IPS-18c (cell line): Measurements from ENCODE around the gene CFAP52.

Experiments used
- H3K4me3 ChIP-seq: 2 replicates; pipeline ENCODE4 v1.7.0; 2013; ENCODE audit warnings: low read depth, mild to moderate bottlenecking, low read length, moderate library complexity; ENCODE audit not compliant: insufficient read depth
- H3K9me3 ChIP-seq: one replicate; pipeline ENCODE4 v1.6.1; 2013; ENCODE audit warnings: mild to moderate bottlenecking, low read length, moderate library complexity; ENCODE audit not compliant: control insufficient read depth, insufficient read depth

Gene CFAP52

DNA sequence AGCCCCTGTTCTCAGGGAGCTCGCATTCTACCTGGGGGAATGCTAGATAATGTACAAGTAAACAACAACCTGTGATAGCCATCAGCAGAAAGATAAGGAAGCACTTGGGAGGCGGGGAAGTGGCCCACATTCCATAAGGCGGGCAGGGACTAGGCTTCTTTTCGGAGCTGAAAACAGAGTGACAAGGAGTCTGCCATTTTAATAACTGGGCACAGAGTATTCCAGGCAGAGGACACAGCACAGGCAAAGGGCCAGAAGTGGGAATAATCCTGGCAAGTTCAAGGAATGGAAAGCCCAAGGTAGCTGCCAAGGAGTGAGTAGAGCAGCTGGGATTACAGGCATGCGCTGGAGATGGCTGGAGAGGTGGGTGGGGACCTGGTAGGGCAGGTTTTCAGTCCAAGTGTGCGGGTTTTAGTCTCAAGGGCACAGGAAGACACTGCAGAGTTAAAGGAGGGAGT, 93.1 kb downstream of the CFAP52 start:
- H3K9me3 ChIP-seq, result no peaks in the 10 kb centered on the region
- H3K4me3 ChIP-seq, result no peak overlapping the region

- Histone ChIP-seq H3K9me3 (no peaks in the 10 kb centered on the region), H3K4me3 (no peak overlapping the region)
These were observed 94.2 kb downstream of the CFAP52 start for GRCh38 chr17:9670596-9670995.

GRCh38 chr17:9671559-9671958, 95.1 kb downstream of the CFAP52 start:
- Histone ChIP-seq H3K4me3 (no peak overlapping the region), H3K9me3 (peaks cover 2% of the 10 kb centered on the region)

DNA sequence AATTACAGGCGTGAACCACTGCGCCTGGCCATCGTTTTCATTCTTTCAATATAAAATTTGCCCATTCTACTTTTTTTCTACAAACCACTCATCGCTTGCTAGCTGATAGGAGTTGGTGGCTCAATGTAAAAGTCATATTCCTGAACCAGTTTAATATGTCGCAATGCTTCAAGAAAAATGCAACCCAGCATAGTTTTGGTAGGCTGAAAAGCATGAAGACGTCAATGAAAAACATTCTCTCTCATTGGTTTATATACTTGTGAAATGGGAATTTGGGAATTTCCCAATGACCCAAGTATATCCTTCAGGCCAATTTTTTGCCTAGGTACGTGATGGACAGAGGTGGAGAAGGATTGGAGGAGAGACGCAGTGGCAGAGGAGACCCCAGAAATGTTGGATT, 95.8 kb downstream of the CFAP52 start:
- Histone ChIP-seq H3K9me3 (peaks cover 2% of the 10 kb centered on the region), H3K4me3 (no peak overlapping the region)

DNA sequence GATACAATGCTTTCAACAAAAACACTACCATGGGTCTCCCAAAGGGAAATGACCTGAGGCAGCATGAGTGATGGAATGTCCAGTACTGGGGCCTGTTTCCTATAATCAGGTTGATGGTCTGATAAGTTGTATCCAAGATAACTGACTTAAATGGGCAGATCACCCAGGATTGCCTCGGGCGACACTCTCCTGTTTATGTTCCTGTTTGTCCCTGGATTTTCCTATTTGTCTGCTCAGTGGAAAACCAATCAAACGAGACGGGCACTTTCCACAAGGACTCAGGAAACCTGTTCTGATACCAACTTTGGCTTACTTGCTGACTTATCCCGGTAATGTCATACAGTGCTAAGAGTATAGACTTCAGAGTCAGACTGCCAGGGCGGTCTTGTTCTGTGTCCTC, 96.2 kb downstream of the CFAP52 start:
- Histone ChIP-seq H3K4me3 (no peak overlapping the region), H3K9me3 (peaks cover 2% of the 10 kb centered on the region)

- H3K9me3 ChIP-seq, result peaks cover 2% of the 10 kb centered on the region
- no peak overlapping the region for H3K4me3 ChIP-seq
These were observed 99.6 kb downstream of the CFAP52 start for GRCh38 chr17:9676084-9676483.

- no peak overlapping the region for H3K4me3 ChIP-seq
- peaks cover 2% of the 10 kb centered on the region for H3K9me3 ChIP-seq
These were observed 100.4 kb downstream of the CFAP52 start for GRCh38 chr17:9676820-9677310.

GRCh38 chr17:9677411-9677810, 101.0 kb downstream of the CFAP52 start:
- H3K9me3 ChIP-seq, result peaks cover 2% of the 10 kb centered on the region
- H3K4me3 ChIP-seq, result no peak overlapping the region

GRCh38 chr17:9677896-9678295, 101.5 kb downstream of the CFAP52 start:
- Histone ChIP-seq H3K4me3 (no peak overlapping the region), H3K9me3 (peaks cover 2% of the 10 kb centered on the region)

GRCh38 chr17:9684955-9685621, 108.6 kb downstream of the CFAP52 start:
- Histone ChIP-seq H3K9me3 (peaks cover 4% of the 10 kb centered on the region), H3K4me3 (no peak overlapping the region)
